ENCODE data around the gene GRAMD4.
"Not testable (repeated sequence)": the region's sequence is repeated elsewhere in the genome, so short reads cannot be mapped to it uniquely, and the experiment has no call there.

Gene GRAMD4

DNA sequence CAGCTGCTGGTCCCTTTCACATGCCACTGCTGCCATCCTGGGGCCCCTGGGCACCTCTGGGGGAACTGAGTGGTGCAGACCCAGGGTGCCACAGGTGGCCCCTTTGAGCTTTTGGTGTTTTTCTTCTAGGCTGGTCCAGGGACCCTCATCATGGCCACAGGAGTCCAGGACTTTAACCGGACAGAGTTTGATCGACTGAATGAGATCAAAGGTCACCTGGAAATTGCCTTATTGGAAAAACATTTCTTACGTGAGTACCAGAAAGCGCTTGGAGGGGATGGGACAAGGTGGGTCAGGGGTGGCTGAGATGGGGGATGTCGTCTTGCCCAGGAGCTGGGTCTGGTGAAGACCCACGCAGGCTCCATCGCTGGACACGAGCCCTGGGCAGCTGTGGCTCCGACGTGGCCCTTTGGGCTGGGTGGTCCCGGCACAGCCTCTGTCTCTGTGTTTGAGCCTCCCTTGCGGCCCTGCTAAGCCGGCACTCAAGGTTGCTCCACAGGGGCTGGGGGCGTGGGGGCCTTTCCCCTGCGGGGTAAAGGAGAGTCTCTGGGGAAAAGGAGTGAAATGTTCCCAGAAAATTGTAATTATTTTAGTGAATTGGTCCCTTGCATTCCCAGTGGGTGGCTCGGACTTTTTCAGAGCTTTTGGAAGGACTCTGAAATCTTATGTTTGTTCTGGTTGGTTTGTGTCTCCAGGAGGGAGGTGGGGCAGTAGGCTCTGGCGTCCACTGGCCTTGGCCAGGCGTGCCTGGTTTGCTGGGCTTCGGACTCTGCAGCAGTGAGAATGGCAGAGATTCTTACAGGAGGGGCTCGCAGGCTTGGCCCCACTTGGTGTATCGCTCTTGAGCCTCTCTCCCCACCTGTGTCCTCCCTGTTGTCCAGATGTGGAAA, 17.8 kb downstream of the GRAMD4 start:
- no peak for DNase-seq (ENCODE audit: low spot score)

DNA sequence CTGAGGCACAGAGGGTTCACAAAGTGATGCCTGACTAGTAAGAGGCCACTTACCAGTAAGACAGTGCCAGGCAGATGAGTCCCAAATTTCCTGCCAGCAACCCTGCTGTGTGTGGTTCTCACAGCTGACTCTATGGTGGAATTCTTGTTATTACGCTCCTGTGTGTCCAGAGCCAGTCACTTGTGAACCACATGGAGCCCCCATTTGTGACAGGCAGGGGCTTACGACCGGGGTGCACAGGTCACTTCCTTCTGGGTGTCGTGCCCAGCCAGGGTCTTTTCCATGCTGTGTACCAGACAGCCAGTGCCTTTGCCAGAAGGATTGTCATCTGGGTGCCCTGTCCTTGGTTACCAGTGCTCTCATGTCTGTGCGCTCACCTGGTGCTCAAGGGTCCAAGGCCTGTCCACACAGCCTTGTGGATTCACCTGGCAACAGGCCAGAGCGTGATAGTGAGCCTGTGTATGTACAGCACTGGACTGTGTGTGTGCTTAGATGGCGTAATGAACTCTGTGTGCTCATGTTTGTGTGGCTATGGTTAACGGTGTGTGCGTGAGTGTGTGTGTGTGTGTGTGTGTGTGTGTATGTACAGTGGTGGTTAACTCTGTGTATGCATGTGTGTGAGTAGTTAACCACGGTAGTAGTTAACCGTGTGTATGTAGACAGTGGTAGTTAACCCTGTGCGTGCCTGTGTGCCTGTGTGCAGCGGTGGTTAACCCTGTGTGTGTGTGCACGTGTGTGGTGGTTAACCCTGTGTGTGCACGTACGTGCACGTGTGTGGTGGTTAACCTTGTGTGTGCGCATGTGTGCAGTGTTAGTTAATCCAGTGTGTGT, 18.6 kb downstream of the GRAMD4 start:
- DNase-seq (ENCODE audit: low spot score) = no peak

DNA sequence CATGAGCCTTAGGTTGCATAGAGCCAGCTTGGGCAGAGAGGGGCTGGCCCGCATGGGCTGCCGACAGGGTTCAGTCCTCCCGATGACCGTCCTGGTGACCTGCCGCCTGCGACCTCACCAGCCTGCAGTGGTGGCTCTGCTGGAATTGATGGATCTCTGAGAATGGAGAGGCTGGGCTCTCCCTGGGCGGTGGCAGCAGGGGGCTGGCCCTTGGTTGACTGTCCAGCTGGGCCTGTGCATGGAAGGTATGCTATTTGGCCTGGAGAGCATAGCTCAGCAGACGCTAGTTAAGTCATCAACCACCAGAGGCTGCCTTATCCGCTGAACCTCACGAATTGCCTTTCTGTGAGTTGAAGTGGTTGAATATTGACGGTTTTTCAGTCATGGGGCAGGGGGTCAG, 19.7 kb downstream of the GRAMD4 start:
- no peak for DNase-seq (ENCODE audit: low spot score)

DNA sequence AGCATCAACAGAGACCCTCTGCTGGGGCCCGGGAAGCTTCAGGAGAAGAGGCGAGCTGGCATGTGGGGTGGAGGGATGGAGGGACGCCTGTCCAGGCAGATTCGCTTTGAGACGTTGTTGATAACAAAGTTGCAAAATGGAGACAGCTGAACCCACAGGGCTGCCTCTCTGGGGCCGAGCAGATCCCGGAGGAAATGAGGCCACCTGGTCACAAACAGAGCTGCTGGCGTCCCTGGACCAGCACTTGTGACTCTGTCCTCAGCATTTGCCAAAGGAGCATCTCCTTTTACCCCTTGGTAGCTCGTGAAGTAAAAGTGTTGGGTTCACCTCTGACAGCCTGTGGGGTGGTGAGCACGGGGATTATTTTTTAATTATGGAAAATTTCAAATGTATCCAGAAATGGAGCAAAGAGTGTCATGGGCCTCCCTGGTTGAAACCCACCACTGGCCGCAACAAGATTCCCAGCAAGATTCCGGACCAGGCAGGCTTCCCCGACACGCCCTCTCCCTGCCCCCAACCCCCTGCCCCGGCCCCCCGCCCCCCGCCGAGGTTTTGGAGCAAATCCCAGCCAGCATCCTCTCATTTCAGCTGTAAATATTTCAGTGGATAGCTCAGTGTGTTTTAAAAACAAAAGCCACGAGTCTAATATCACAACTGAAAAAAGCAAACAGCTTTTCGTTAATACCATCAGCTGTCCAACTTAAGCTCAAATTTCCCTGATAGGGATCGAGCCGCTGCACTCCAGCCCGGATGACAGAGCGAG, 20.3 kb downstream of the GRAMD4 start:
- no peak for DNase-seq (ENCODE audit: low spot score)

- no peak for DNase-seq (ENCODE audit: low spot score)
Observed at GRCh38 chr22:46641811-46642266, 21.7 kb downstream of the GRAMD4 start.

DNA sequence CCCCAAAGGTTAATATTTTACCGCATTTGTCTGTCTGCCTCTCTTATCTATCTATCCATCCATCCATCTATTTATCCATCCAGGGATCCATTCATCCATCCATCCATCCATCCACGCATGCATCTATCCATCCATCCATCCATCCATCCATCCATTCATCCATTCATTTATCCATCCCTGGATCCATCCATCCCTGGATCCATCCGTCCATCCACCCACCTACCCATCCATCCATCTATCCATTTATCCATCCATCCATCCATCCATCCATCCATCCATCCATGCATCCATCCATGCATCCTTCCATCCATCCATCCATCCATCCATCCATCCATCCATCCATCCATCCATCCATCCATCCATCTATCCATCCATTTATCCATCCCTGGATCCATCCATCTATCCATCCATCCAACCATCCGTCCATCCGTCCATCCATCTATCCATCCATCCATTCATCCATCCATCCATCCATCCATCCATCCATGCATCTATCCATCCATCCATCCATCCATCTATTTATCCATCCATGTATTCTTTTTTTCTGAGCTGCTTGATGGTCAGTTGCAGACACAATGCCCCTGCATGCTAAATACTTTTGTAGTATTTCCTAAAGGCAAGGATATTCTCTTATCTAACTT, 22.8 kb downstream of the GRAMD4 start:
- DNase-seq (ENCODE audit: low spot score) = not testable (repeated sequence)

DNA sequence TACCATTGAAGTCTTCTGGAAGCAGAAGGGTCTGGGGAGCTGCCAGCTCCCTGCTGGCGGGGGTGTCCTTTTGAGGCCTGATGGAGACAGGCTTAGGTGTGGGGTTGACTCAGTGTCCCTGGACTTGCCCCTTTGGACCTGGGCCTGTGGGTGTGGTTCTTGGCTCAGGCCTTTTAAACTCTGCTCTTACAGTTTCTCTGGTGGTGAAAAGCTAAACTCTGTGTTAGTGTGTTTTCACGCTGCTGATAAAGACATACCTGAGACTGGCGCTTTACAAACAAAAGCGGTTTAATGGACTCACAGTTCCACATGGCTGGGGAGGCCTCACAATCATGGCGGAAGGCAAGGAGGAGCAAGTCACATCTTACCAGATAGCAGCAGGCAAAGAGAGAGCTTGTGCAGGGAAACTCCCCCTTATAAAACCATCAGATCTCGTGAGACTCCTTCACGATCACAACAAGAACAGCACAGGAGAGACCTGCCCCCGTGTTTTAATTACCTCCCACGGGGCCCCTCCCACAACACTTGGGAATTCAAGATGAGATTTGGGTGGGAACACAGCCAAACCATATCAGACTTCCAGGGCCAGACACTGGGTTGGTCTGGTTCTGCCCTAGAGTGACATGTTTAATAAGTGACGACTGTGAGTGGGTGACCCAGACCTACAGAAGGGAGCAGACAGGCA, 26.5 kb downstream of the GRAMD4 start:
- DNase-seq (ENCODE audit: low spot score) = no peak

DNA sequence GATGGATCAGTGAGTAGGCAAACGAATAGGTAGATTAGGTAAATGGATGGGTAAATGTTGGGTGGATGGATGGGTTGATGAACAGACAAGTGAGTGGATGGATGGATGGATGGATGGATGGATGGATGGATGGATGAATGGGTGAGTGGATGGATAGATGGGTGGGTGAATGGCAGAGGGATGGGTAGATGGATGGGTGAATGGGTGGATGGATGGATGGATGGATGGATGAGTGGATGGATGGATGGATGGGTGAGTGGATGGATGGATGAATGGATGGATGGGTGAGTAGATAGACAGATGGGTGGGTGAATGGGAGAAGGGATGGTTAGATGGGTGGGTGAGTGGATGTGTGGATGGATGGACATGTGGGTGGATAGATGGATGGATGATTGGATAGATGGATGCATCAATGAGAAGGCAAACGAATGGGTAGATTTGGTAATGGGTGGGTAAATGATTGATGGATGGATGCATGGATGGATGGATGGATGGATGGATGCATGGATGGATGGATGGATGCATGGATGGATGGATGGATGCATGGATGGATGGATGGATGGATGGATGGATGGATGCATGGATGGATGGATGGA, 28.1 kb downstream of the GRAMD4 start:
- DNase-seq (ENCODE audit: low spot score) = not testable (repeated sequence)

GRCh38 chr22:46649141-46650077, 29.2 kb downstream of the GRAMD4 start:
- DNase-seq (ENCODE audit: low spot score) = no peak

GRCh38 chr22:46650078-46650810, 30.1 kb downstream of the GRAMD4 start:
- no peak for DNase-seq (ENCODE audit: low spot score)

DNA sequence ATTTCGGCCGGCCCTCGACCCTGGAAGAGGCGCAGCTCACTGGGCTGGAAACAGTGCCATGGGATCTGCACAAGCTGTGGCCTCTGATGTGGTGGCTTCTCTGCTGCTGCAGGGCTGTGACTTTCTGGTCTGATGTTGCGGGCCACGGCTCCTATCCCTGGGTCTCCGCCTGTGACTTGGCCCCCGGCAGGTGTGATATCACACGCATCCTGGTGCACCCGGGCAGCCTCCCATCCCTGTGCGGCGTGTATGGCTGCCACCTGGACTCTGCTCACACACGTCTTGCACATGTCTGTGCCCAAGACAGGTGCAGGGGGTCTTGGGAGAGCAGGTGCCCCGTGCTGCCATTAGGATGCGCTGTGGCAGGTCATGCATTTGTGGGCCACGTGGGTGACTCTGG, 31.1 kb downstream of the GRAMD4 start:
- DNase-seq (ENCODE audit: low spot score) = no peak

DNA sequence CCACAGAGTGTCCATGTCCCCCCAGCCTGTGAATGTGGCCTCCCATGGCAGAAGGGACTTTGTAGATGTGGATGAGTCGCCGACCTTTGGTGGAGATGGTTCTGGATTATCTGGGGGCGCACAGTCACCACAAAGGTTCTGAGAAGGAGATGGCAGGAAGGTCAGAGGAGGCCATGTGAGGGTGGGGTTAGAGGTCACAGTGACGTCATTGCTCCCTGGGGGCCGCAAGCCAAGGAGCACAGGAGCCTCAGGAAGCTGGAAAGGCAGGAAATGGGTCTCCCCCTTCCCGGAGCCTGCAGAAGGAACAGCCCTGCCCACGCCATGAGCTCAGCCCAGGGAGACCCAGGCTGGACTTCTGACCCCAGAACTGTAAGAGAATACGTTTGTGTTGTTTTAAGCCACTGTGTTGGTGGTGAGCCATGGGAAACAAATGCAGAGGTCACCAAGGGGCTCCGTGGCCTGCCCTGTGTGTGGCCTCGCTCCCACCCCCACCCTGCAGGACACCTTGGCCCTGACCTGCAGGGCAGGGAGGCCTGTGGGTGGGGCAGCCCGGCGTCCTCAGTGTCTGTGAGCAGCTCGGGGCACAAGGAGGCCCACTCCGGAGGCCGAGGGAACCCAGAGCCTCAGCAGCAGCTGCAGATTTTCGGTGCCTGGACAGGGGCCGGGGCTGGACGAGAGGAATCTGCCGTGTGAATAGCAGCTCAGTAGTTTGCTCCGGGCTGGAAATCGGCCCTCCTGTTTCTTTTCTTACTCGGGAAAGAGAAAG, 32.1 kb downstream of the GRAMD4 start:
- DNase-seq (ENCODE audit: low spot score) = no peak

- DNase-seq (ENCODE audit: low spot score) = no peak
Observed at GRCh38 chr22:46652847-46653331, 32.7 kb downstream of the GRAMD4 start.

GRCh38 chr22:46653596-46653995, 33.4 kb downstream of the GRAMD4 start:
- no peak for DNase-seq (ENCODE audit: low spot score)

DNA sequence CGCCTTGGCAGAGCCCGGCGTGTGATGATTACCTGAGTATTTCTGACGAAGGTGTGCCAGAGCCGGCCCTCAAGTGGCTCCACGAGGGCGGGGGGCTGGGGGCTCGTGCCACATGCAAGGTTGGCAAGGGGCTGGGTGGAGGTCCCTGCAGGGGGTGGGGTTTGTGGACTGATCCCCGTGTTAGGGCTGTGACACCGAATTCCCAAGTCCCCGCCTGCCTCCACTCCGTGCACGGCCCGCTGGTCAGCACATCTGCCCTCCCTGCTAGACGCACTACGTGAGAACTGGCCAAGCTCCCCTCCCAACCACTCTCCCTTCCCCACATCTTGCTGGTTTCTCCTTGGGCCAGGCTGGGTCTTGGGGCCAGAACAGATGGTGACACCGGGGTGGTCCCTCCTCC, 34.2 kb downstream of the GRAMD4 start:
- no peak for DNase-seq (ENCODE audit: low spot score)

- DNase-seq (ENCODE audit: low spot score) = no peak
Observed at GRCh38 chr22:46654927-46655595, 34.9 kb downstream of the GRAMD4 start.

GRCh38 chr22:46655861-46656608, 35.8 kb downstream of the GRAMD4 start:
- no peak for DNase-seq (ENCODE audit: low spot score)
